ENCODE data around the gene CPVL. TPM values are rescaled to one million over a fixed set of nuclear protein-coding genes. Genes with fewer than 3 reads are reported as not detected.

CPVL gene
- total RNA-seq, 1 experiment from 2014 or later: 1.1 TPM

DNA sequence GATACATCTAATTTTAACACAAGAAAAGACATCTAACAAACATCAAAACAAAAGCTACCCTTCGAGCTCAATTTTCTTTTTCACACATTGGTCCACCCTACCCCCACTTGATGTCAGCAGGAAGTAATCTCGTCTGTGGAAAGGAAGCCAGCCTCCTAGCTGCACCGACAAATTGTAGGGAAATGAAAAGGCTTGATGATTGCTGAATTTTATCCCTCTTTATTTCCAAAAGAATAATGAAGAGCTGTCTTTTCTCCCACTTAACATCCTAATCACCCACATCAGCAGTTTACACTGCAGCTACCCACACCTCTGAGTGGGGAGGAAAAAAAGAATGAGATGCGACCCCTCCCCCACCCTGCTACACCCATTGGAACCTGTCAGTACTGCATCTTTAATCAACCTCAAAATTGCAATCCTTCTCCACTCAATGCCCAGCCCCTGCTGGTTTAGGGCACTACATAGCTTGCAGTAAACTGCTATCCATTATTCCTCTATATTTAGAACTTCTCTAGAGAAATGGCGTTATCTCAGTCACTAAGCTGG is 10.6 kb upstream of the CPVL start:
- in situ Hi-C loops (cut with HindIII; ENCODE audit: low pct_unique_long_range_greater_than_20kb, low sequenced_read_pairs): no loop called here
- no TSS peak for BruUV-seq (replicated peaks)

DNA sequence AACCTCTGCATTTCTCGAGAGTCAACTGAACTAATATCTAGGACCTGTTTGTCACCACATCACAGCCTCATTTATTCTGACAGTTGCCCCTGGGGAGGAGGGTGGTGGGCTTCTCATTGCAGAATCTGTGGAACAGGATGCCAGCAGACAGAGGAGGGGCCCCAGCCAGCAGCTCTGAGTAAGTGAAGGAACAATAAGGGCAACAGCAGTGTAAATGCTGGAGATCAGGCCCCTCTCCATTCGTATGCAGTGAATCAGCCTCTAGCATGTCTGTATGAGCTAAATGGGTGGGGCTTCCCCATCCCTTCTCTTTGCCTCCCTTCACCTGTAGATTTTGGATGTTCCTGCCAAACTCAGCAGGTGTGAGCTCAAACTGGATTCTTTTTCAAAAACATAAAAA is 7.7 kb upstream of the CPVL start:
- ATAC-seq (no peak), DNase-seq (ENCODE audit: low read depth, low spot score) (no peak)
- Histone ChIP-seq H3K9me3 (ENCODE audit: control insufficient read depth, insufficient read depth, low read depth, low read length) (no peaks in the 10 kb centered on the region), H3K27me3 (ENCODE audit: control insufficient read depth, insufficient read depth, low read length) (peaks cover 16% of the 10 kb centered on the region), H3K4me3 (ENCODE audit: low read depth in 2 of 2, low read length in 2 of 2) (no peak overlapping the region), H3K36me3 (ENCODE audit: control insufficient read depth, insufficient read depth, low read length) (no peaks in the 10 kb centered on the region), H3K4me1 (ENCODE audit: control insufficient read depth, insufficient read depth, low read length) (no peaks in the 10 kb centered on the region), H3K27ac (ENCODE audit: low read length) (no peak overlapping the region)
- in situ Hi-C loops (cut with HindIII; ENCODE audit: low pct_unique_long_range_greater_than_20kb, low sequenced_read_pairs): no loop called here
- TF ChIP-seq, protein P1, sequence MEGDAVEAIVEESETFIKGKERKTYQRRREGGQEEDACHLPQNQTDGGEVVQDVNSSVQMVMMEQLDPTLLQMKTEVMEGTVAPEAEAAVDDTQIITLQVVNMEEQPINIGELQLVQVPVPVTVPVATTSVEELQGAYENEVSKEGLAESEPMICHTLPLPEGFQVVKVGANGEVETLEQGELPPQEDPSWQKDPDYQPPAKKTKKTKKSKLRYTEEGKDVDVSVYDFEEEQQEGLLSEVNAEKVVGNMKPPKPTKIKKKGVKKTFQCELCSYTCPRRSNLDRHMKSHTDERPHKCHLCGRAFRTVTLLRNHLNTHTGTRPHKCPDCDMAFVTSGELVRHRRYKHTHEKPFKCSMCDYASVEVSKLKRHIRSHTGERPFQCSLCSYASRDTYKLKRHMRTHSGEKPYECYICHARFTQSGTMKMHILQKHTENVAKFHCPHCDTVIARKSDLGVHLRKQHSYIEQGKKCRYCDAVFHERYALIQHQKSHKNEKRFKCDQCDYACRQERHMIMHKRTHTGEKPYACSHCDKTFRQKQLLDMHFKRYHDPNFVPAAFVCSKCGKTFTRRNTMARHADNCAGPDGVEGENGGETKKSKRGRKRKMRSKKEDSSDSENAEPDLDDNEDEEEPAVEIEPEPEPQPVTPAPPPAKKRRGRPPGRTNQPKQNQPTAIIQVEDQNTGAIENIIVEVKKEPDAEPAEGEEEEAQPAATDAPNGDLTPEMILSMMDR (IDR thresholded peaks at IDR 0.05): no peak
- no peak for TF ChIP-seq POLR2AphosphoS5 (IDR thresholded peaks at IDR 0.05; ENCODE audit: low read depth, low read length)
- TF ChIP-seq SIN3A (IDR thresholded peaks at IDR 0.05; ENCODE audit: borderline replicate concordance, insufficient read depth, low read depth, low read length): no peak
- TF ChIP-seq TCF7L2 (IDR thresholded peaks at IDR 0.05; ENCODE audit: low read depth, low read length): no peak
- TF ChIP-seq, protein P2, sequence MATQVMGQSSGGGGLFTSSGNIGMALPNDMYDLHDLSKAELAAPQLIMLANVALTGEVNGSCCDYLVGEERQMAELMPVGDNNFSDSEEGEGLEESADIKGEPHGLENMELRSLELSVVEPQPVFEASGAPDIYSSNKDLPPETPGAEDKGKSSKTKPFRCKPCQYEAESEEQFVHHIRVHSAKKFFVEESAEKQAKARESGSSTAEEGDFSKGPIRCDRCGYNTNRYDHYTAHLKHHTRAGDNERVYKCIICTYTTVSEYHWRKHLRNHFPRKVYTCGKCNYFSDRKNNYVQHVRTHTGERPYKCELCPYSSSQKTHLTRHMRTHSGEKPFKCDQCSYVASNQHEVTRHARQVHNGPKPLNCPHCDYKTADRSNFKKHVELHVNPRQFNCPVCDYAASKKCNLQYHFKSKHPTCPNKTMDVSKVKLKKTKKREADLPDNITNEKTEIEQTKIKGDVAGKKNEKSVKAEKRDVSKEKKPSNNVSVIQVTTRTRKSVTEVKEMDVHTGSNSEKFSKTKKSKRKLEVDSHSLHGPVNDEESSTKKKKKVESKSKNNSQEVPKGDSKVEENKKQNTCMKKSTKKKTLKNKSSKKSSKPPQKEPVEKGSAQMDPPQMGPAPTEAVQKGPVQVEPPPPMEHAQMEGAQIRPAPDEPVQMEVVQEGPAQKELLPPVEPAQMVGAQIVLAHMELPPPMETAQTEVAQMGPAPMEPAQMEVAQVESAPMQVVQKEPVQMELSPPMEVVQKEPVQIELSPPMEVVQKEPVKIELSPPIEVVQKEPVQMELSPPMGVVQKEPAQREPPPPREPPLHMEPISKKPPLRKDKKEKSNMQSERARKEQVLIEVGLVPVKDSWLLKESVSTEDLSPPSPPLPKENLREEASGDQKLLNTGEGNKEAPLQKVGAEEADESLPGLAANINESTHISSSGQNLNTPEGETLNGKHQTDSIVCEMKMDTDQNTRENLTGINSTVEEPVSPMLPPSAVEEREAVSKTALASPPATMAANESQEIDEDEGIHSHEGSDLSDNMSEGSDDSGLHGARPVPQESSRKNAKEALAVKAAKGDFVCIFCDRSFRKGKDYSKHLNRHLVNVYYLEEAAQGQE (IDR thresholded peaks at IDR 0.05; ENCODE audit: insufficient read depth in 1 of 2, low read depth in 2 of 2, low read length in 1 of 2): no peak
- ChIA-PET CTCF (interaction anchor here (0.7 kb wide), 1 partner anchor 136 kb away, joined by 3 read pairs; no protein-coding TSS in a partner anchor), POLR2A (no interaction called here)
- BruUV-seq (replicated peaks): no TSS peak
- intact Hi-C loops (cut with micrococcal nuclease; ENCODE audit: unreplicated experiment): no loop called here

More for the DNA sequence above, 10.6 kb upstream of the CPVL start:
- Histone ChIP-seq H3K4me1 (ENCODE audit: control insufficient read depth, insufficient read depth, low read length) (no peaks in the 10 kb centered on the region), H3K27ac (ENCODE audit: low read length) (no peak overlapping the region), H3K4me3 (ENCODE audit: low read depth in 2 of 2, low read length in 2 of 2) (no peak overlapping the region), H3K9me3 (ENCODE audit: control insufficient read depth, insufficient read depth, low read depth, low read length) (no peaks in the 10 kb centered on the region), H3K36me3 (ENCODE audit: control insufficient read depth, insufficient read depth, low read length) (no peaks in the 10 kb centered on the region), H3K27me3 (ENCODE audit: control insufficient read depth, insufficient read depth, low read length) (peaks cover 28% of the 10 kb centered on the region)
- ChIA-PET CTCF (interaction anchor here (0.5 kb wide), 1 partner anchor 1701 kb away, joined by 3 read pairs; no protein-coding TSS in a partner anchor), POLR2A (interaction anchor here (0.7 kb wide), 1 partner anchor 203 kb away, joined by 4 read pairs; no protein-coding TSS in a partner anchor)
- intact Hi-C loops (cut with micrococcal nuclease; ENCODE audit: unreplicated experiment): no loop called here
- ATAC-seq (no peak), DNase-seq (ENCODE audit: low read depth, low spot score) (no peak)
- TF ChIP-seq SIN3A (IDR thresholded peaks at IDR 0.05; ENCODE audit: borderline replicate concordance, insufficient read depth, low read depth, low read length): no peak
- no peak for TF ChIP-seq POLR2AphosphoS5 (IDR thresholded peaks at IDR 0.05; ENCODE audit: low read depth, low read length)
- no peak for TF ChIP-seq TCF7L2 (IDR thresholded peaks at IDR 0.05; ENCODE audit: low read depth, low read length)
- TF ChIP-seq, protein P1 (IDR thresholded peaks at IDR 0.05): no peak
- TF ChIP-seq, protein P2 (IDR thresholded peaks at IDR 0.05; ENCODE audit: insufficient read depth in 1 of 2, low read depth in 2 of 2, low read length in 1 of 2): no peak

Measured in Panc1 (cell line).